Mesothelial cell of epicardium (in vitro differentiated cells): ENCODE measurements around the gene SETD5. TPM values are rescaled to one million over a fixed set of nuclear protein-coding genes. Genes with fewer than 3 reads are reported as not detected.
A peak's percentile ranks its signal among the peaks of the same experiment; 100 is the strongest.

Experiments used
- DNase-seq, 2 experiments: peaks; one replicate each; pipeline ENCODE4 v3.0.0; 2021; ENCODE audit warnings: low spot score in 2 of 2; ENCODE audit not compliant: unreplicated experiment in 2 of 2
- H3K27ac Mint-ChIP-seq: 2 replicates; pipeline ENCODE4 v1.8.0; 2021; ENCODE audit warnings: mixed read lengths
- H3K27me3 Mint-ChIP-seq: 2 replicates; pipeline ENCODE4 v1.8.0; 2021; ENCODE audit warnings: low read depth, mixed read lengths
- H3K36me3 Mint-ChIP-seq: 2 replicates; pipeline ENCODE4 v1.8.0; 2021; ENCODE audit warnings: mixed read lengths
- H3K4me1 Mint-ChIP-seq: 2 replicates; pipeline ENCODE4 v1.8.0; 2021; ENCODE audit warnings: mixed read lengths
- H3K4me3 Mint-ChIP-seq: 2 replicates; pipeline ENCODE4 v1.8.0; 2021; ENCODE audit warnings: mild to moderate bottlenecking, moderate library complexity, mixed read lengths
- H3K9me3 Mint-ChIP-seq: 2 replicates; pipeline ENCODE4 v1.8.0; 2021; ENCODE audit warnings: mixed read lengths
- total RNA-seq: library from RNA; stranded (reverse); gene quantifications from 3 replicates; pipeline ENCODE4 v1.2.1, GENCODE V29; 2021
- TF ChIP-seq, protein P1 (sequence below): fragments of 200-600 bp; sonication (generic); IDR thresholded peaks from one replicate; pipeline ENCODE4 v1.5.0; 2021; ENCODE audit warnings: antibody characterized with exemption; ENCODE audit not compliant: unreplicated experiment

SETD5 gene
- total RNA-seq, 1 donor from 2014 or later = 254 TPM

DNA sequence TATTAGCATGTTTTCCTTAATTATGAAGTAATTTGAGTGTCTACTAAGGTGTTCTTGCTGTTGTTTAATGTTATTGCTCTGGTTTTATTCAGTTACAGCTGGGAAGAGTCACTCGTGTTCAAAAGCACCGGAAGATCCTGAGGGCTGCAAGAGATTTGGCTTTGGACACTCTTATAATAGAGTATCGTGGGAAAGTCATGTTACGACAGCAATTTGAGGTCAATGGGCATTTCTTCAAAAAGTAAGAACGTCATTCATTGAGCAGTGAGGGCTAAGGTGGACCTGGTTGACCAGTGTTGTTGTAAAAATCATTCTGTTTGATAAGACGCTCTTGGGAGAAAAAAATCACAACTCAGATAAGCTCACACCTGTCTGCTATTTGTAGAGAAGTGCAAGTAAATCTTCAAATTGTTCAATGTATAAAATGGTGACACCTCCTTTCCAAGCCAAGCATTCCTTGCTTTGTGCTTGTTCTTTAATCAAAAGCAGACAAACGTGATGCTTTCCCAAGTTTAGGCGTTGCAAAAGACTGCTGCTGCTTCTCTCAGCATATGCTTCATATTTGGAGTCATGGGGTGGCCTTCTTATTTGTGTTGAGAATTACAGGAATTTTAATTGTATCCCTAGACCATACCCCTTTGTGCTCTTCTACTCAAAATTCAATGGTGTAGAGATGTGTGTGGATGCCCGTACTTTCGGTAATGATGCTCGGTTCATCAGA, 44.2 kb downstream of the SETD5 start:
- H3K36me3 Mint-ChIP-seq = peaks cover 46% of the 10 kb centered on the region
- no peaks in the 10 kb centered on the region for H3K9me3 Mint-ChIP-seq
- peaks cover 5% of the 10 kb centered on the region for H3K4me1 Mint-ChIP-seq
- no peak overlapping the region for H3K27ac Mint-ChIP-seq
- no peak for DNase-seq
- no peak overlapping the region for H3K4me3 Mint-ChIP-seq
- no peaks in the 10 kb centered on the region for H3K27me3 Mint-ChIP-seq
- TF ChIP-seq, protein P1, sequence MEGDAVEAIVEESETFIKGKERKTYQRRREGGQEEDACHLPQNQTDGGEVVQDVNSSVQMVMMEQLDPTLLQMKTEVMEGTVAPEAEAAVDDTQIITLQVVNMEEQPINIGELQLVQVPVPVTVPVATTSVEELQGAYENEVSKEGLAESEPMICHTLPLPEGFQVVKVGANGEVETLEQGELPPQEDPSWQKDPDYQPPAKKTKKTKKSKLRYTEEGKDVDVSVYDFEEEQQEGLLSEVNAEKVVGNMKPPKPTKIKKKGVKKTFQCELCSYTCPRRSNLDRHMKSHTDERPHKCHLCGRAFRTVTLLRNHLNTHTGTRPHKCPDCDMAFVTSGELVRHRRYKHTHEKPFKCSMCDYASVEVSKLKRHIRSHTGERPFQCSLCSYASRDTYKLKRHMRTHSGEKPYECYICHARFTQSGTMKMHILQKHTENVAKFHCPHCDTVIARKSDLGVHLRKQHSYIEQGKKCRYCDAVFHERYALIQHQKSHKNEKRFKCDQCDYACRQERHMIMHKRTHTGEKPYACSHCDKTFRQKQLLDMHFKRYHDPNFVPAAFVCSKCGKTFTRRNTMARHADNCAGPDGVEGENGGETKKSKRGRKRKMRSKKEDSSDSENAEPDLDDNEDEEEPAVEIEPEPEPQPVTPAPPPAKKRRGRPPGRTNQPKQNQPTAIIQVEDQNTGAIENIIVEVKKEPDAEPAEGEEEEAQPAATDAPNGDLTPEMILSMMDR = no peak

DNA sequence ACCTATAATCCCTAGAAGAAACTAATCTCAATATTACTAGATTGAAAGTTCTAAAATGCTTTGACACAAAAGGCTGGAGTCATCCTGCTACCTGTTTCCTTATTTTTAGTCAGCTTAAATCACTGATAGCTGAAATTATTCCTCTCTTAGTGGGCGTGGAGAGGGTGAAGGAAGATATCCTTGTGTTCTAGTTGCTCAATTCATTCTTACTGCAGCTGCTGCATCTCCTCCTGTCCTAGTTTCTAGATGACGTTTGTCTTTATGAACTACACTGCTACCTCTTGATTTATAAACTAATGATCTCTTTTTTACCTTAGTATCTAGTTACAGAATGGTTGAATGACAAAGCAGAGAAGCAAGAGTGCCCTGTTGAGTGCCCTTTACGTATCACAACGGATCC, 50.7 kb downstream of the SETD5 start:
- Mint-ChIP-seq H3K36me3 (peaks cover 45% of the 10 kb centered on the region), H3K4me3 (no peak overlapping the region), H3K9me3 (no peaks in the 10 kb centered on the region), H3K27me3 (no peaks in the 10 kb centered on the region), H3K4me1 (no peaks in the 10 kb centered on the region), H3K27ac (no peak overlapping the region)
- no peak for DNase-seq
- TF ChIP-seq, protein P1 = no peak

DNA sequence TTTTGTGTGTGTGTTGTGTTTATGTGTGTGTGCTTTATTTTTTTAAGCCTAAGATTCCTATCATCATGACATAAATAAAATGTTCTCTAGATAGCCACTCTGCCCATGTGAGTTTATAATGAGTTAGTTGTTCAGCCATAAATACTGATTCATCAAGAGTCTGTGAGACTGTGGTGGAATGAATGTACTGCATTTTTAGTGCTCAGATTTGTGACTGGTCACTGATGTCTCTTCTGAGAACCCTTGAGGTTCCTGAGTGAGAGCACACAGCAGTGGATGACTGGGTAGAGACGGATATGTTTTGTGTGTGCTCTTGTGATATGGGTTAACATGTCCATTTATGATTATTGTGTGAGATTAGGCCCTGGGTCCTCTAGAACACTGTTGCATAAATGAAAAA, 51.2 kb downstream of the SETD5 start:
- no peaks in the 10 kb centered on the region for H3K4me1 Mint-ChIP-seq
- TF ChIP-seq, protein P1 = no peak
- H3K4me3 Mint-ChIP-seq = no peak overlapping the region
- H3K36me3 Mint-ChIP-seq = peaks cover 44% of the 10 kb centered on the region
- H3K27ac Mint-ChIP-seq = no peak overlapping the region
- DNase-seq = no peak
- H3K27me3 Mint-ChIP-seq = no peaks in the 10 kb centered on the region
- no peaks in the 10 kb centered on the region for H3K9me3 Mint-ChIP-seq

DNA sequence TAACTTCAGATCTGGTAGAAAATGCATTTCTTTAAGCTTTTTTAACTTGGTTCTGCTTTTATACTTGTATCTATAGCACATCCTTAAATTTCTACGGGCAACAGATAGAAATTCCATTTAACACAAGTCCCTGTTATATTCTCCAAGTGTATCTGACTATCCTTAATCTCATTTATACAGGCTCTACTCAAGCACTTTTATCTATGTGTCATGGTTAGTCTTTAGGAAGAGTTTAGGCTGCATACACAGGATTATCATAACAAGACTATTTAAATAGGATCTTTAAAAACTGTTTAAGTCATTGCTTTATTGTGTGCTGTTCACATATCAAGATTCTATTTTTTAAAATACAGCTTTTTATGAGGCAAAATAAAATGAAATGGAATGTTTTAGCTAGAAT, 52.7 kb downstream of the SETD5 start:
- peak overlapping the region; percentile 61 for H3K27ac Mint-ChIP-seq
- no peaks in the 10 kb centered on the region for H3K4me1 Mint-ChIP-seq
- H3K36me3 Mint-ChIP-seq = peaks cover 43% of the 10 kb centered on the region
- DNase-seq = no peak
- no peaks in the 10 kb centered on the region for H3K27me3 Mint-ChIP-seq
- no peak overlapping the region for H3K4me3 Mint-ChIP-seq
- TF ChIP-seq, protein P1 = no peak
- H3K9me3 Mint-ChIP-seq = no peaks in the 10 kb centered on the region

DNA sequence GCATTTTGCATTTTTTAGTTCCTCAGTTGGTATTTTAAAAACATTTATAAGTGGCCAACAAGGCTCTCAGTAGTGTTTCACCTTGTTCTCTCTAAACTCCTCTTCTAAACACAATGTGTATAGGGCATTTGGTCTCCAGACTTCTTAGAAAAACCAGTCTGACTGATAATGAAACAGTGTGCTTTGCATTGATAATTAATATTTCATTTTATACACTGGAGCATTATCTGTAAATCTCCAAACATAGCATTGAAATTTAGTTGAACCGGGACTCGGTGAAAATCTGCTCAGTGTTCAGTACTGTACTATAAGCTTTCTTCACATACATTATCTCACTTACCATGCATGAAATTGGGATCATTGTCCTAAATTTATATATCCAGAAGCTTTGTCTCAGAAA, 53.6 kb downstream of the SETD5 start:
- Mint-ChIP-seq H3K4me3 (no peak overlapping the region), H3K27ac (no peak overlapping the region), H3K36me3 (peaks cover 42% of the 10 kb centered on the region), H3K4me1 (no peaks in the 10 kb centered on the region), H3K27me3 (no peaks in the 10 kb centered on the region), H3K9me3 (no peaks in the 10 kb centered on the region)
- DNase-seq = no peak
- TF ChIP-seq, protein P1 = no peak
